Esophagus squamous epithelium (tissue), 4 donors: ENCODE measurements around the gene SH3GL2.

ENCODE experiments used
- CTCF ChIP-seq, 6 experiments: fragments of 450-650 bp in 4 of 6; fragments of 200-600 bp in 2 of 6; sonication (generic) in 2 of 6; IDR thresholded peaks; one replicate each; pipeline ENCODE4 v1.5.1; 2016 to 2019; ENCODE audit warnings: antibody characterized with exemption in 6 of 6, mild to moderate bottlenecking in 4 of 6, moderate library complexity in 4 of 6
- POLR2A ChIP-seq, 4 donors: fragments of 450-650 bp; IDR thresholded peaks; one replicate each; pipeline ENCODE4 v1.6.1; 2017; ENCODE audit warnings: antibody characterized with exemption in 4 of 4, mild to moderate bottlenecking in 4 of 4, moderate library complexity in 3 of 4

DNA sequence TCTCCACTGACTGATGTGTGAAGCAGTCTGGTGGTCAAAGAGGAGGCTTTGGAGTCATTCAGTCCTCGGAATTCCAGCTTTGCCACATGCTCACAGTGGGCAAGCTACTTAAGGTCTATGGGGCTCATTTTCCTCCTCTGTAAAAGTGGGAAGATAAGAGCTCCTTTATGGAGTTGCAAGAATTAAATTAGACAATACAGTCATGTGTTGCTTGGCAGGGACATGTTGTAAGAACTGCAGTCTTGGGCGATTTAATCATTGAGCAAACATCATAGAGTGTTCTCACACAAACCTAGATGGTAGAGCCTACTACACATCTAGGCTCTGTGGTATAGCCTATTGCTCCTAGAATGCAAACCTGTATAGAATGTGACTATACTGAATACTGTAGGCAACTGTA is 253.9 kb downstream of the SH3GL2 start:
- TF ChIP-seq CTCF (IDR thresholded peaks at IDR 0.05) (no peak), POLR2A (IDR thresholded peaks at IDR 0.05) (no peak)
